Stimulated activated CD4-positive, alpha-beta T cell treated with anti-CD3 and anti-CD28 coated beads, TNF-alpha, amount 100 ng/mL, for 24 hours (primary cell): Measurements from ENCODE around the gene PRDX1.
A peak's percentile ranks its signal among the peaks of the same experiment; 100 is the strongest.
"Not testable (repeated sequence)": the region's sequence is repeated elsewhere in the genome, so short reads cannot be mapped to it uniquely, and the experiment has no call there.

ENCODE experiments used
- DNase-seq, 3 experiments: peaks; one replicate each; pipeline ENCODE4 v3.0.0-alpha.2; 2020; ENCODE audit warnings: low read depth in 3 of 3

Gene PRDX1

GRCh38 chr1:45535988-45536766 is 14.5 kb upstream of the PRDX1 start:
- no peak for DNase-seq

GRCh38 chr1:45531873-45532272 is 10.2 kb upstream of the PRDX1 start:
- DNase-seq, result no peak

GRCh38 chr1:45530632-45531135 is 9.0 kb upstream of the PRDX1 start:
- DNase-seq, result no peak

- no peak for DNase-seq
Observed at GRCh38 chr1:45526135-45526644, 4.5 kb upstream of the PRDX1 start.

- DNase-seq, result not testable (repeated sequence)
Observed at GRCh38 chr1:45523975-45524374, 2.3 kb upstream of the PRDX1 start.

- not testable (repeated sequence) for DNase-seq
Observed at GRCh38 chr1:45523516-45523915, 1.8 kb upstream of the PRDX1 start.

GRCh38 chr1:45522324-45523104 is 830 bp upstream of the PRDX1 start:
- no peak for DNase-seq

GRCh38 chr1:45519774-45520173 is 1.9 kb downstream of the PRDX1 start:
- not testable (repeated sequence) for DNase-seq

- DNase-seq, result no peak
Observed at GRCh38 chr1:45518910-45519309, 2.8 kb downstream of the PRDX1 start.

- DNase-seq, result not testable (repeated sequence)
Observed at GRCh38 chr1:45518366-45518765, 3.3 kb downstream of the PRDX1 start.

- DNase-seq, result no peak
Observed at GRCh38 chr1:45516465-45516864, 5.2 kb downstream of the PRDX1 start.

GRCh38 chr1:45516036-45516435 is 5.6 kb downstream of the PRDX1 start:
- DNase-seq, result no peak

- not testable (repeated sequence) for DNase-seq
Observed at GRCh38 chr1:45513532-45514260, 8.0 kb downstream of the PRDX1 start.

- DNase-seq, result peak in 2 of 3 experiments; percentile 42 to 45
Observed at GRCh38 chr1:45512641-45513054, 9.0 kb downstream of the PRDX1 start.

GRCh38 chr1:45510972-45511527 is 10.6 kb downstream of the PRDX1 start:
- no peak for DNase-seq

- no peak for DNase-seq
Observed at GRCh38 chr1:45510036-45510971, 11.4 kb downstream of the PRDX1 start.

GRCh38 chr1:45508295-45509151 is 13.2 kb downstream of the PRDX1 start:
- DNase-seq, result no peak

GRCh38 chr1:45507893-45508292 is 13.8 kb downstream of the PRDX1 start:
- DNase-seq, result no peak

GRCh38 chr1:45507195-45507594 is 14.5 kb downstream of the PRDX1 start:
- no peak for DNase-seq
